GM18951 (cell line): Measurements from ENCODE around the gene ZFYVE28.
A peak's percentile ranks its signal among the peaks of the same experiment; 100 is the strongest.
"Not testable (repeated sequence)": the region's sequence is repeated elsewhere in the genome, so short reads cannot be mapped to it uniquely, and the experiment has no call there.

ENCODE experiments used
- POLR2A ChIP-seq: IDR thresholded peaks from 4 replicates; pipeline ENCODE4 v1.6.1; 2011; ENCODE audit warnings: mild to moderate bottlenecking; ENCODE audit not compliant: insufficient read length, insufficient read depth; ENCODE audit errors: extremely low read depth
- in situ Hi-C: fragments of 300-500 bp; cut with MboI; formaldehyde crosslinking; loops from one replicate; pipeline ENCODE4 v1.12.0; 2022; ENCODE audit warnings: low sequenced_read_pairs, mixed read lengths, inconsistent platforms; ENCODE audit not compliant: unreplicated experiment

The ZFYVE28 gene

DNA sequence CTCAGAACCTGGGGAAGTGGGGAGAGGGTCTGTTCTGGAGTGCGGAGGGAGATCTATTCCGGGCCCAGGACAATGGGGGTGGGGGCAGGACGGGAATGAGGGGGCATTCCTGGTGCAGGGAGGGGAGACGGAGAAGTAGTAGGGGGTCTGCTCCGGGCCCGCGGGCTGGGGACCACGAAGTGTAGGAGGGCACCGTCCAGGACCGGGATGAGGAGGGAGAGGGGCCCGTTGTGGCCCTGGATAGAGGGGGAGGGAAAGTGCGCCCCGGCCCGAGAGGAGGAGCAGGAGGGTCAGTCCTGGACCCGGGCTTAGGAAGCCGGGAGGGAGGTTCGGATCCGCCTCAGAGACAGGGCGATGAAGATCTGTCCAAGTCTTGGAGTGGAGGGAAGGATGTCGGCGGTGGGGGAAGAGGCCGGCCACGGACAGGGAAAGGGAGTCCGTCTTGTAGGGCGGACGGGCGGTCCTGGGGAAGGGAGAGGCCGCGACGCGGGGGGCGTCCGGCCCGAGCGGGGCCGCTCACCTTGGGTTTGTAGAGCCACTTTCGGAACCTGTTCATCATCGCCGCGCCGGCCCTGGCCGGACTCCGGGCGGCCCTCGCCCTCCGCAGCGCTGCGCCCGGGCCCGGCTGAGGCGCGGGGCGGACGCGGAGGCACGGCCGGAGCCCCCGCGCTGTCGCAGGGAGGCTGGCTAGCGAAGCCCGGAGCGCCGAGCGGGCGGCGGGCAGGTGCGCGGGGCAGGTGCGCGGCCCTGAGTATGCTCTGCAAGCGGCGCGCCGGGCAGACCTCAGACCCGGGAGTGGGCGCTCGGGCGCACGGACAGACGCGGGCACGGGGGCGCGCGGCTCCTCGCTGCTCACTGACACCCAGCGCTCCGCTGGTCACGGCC lies at the start of gene ZFYVE28:
ZFYVE28 (minus strand) TSS at position 881 of the 885 bp plus-strand sequence; CDS start at position 559, 322 bp downstream.
- in situ Hi-C loops = no loop called here
- TF ChIP-seq POLR2A = peak; percentile 17

- in situ Hi-C loops = not testable (repeated sequence)
These were observed 47.1 kb upstream of the ZFYVE28 start for GRCh38 chr4:2465544-2465943.

DNA sequence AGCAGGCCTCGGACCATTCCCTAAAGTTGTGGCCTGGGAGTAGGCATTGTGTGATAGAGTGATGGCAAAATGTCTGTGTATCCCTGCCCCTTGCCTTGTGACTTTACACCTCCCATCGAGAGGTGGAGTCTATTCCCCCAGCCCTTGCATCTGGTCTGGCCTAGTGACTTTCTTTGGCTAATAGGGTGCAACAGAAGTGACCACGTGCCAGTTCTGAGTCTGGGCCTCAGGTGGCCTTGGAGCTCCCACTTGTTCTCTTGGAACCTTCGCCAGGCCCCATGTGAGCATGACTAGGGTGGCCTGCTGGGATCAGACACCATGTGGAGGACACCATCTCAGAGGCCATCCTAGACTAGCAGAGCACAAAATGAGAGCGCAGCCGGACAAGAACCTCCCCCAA lies 46.6 kb upstream of the ZFYVE28 start:
- in situ Hi-C loops = no loop called here
- no peak for TF ChIP-seq POLR2A

DNA sequence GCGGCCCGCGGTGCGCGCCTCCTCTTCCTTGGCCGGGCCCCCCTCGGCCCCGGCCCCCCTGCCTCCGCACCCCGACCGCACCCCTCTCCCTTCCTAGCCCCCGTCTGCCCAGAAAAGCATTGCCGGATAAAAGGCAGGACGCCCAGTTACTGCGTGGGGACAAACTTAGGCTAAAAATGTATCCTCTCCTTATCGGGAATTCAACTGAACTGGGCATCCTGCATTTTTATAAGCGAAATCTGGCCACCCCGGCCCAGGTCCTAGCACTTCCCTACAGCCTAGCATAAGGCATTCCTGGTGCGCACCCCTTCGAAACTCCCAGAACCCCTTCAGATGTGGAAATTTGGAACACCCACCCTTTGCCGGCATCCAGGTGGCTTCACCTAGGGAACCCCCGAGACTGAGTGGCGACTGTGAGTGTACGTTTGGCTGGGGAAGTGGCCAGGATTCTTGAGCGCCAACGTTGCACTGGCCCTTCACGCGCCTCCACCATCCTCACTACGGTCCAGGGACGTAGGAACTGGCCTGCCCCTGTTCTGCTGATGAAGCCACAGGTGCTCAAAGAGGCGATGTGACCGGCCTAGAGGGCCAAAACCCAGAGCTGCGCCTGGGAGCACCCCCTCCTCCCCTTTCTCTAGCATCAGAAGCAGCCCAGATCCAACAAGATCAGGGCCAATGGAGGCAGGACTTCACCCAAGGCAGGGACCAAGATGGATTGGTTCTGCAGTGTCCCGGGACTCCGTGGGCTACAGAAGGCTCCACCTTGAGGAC lies 44.7 kb upstream of the ZFYVE28 start:
- TF ChIP-seq POLR2A = no peak
- in situ Hi-C loops = no loop called here

- in situ Hi-C loops = no loop called here
- TF ChIP-seq POLR2A = no peak
These were observed 44.0 kb upstream of the ZFYVE28 start for GRCh38 chr4:2462218-2462991.

GRCh38 chr4:2461246-2461960 lies 43.0 kb upstream of the ZFYVE28 start:
- TF ChIP-seq POLR2A = no peak
- in situ Hi-C loops = no loop called here

DNA sequence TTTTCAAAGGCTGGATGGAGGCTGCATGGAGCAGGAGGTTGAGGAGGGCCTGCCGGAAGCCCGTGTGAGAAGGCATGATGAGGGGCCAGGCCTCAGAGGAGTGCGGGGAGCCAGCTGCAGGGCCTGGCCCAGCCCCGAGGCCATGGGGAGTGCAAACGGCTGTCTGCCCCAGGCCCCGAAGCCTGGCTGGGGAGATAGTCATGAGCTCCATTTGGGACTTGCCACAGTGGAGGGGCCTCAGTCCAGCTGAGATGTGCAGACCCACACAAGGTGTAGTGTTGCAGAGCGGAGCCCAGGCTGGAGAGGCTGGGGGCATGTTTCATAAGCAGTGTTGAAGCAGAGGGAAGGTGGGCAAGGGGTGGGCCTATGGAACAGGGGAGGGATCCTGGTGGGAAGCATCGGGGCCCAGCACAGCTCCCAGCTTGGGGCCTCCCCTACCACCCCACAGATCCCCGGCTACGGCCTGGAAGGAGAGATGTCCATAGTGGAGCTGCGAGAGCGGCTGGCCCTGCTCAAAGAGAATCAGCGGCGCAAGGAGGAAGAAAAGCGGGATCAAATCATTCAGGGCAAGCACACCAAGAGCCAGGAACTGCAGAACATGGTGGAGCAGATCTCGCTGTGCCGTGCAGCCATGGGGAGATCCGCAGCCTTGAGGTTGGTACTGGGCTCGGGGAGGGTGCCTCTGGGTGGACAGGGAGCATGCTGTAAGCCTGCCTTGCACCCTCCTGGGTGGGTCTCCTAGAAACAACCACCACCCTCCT lies 41.3 kb upstream of the ZFYVE28 start:
- in situ Hi-C loops = no loop called here
- no peak for TF ChIP-seq POLR2A

DNA sequence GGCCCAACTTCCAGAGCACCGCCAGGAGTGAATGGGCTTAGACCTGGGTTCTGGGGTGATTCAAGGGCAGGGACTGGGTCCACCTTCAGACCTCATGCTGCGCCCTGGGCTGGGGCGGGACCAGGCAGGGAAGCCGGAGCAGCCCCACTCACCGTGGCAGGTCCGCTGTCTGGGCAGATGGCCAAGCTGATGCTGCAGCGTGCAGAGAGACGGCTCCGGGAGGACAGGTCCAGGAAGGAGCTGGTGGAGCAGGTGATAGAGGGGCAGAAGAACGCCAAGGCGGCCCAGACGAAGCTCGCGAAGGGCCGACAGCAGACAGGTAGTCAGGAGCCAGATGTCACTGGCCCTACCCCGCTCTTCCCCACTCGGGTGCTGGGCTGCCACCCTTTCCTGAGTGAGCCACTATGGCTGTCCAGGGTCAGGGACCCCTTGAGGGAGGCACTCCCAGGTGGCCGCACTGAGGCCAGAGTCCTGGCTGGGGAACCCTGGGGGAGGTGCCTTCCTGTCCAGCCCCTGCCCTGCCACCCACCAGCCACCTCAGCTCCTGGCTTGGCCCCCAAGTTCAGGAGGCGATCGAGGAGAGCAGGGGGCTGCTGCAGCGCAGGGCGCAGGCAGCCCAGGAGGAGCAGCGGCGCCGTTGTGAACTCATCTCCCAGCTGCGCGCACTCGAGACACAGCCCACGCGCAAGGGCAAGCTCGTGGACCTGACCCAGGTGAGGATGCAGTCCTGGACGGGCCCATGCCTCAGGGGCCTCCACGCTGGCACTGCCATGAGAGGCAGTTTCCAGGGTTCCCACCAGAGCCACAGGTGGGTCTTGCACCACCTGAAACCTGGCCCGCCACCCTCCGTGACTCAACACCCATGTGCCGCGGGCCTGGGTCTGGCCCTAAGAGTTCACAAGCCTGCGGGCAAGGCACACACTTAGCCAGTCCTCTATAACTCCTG lies 40.4 kb upstream of the ZFYVE28 start:
- in situ Hi-C loops = no loop called here
- TF ChIP-seq POLR2A = no peak

GRCh38 chr4:2457481-2458295 lies 39.2 kb upstream of the ZFYVE28 start:
- TF ChIP-seq POLR2A = no peak
- in situ Hi-C loops = no loop called here
